Breast epithelium (tissue), 3 donors: Measurements from ENCODE around the gene ICAM5.

ENCODE experiments used
- POLR2A ChIP-seq: fragments of 450-650 bp; IDR thresholded peaks from one replicate; pipeline ENCODE4 v1.6.1; 2016; ENCODE audit warnings: antibody characterized with exemption, mild to moderate bottlenecking, moderate library complexity
- POLR2AphosphoS5 ChIP-seq, 3 donors: sonication (generic); formaldehyde crosslinking; IDR thresholded peaks; one replicate each; pipeline ENCODE4 v1.6.1; 2017; ENCODE audit warnings: antibody characterized with exemption in 3 of 3

DNA sequence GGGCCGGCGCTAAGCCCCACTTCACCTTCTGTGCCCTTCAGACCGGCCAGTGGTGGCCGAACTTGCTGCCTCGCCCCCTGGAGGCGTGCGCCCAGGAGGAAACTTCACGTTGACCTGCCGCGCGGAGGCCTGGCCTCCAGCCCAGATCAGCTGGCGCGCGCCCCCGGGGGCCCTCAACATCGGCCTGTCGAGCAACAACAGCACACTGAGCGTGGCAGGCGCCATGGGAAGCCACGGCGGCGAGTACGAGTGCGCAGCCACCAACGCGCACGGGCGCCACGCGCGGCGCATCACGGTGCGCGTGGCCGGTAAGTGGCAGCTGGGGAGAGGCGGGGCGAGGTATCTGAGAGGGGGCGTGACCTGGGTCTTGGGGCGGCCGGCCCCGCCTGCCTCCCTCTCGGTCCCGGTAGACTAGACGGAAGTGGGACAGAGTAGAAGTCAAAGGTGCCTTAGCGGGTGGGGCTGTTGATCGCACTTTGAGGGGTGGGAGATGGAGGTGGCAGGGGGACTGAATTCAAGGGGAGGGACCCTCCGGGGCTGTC, 5.6 kb downstream of the ICAM5 start:
- TF ChIP-seq POLR2A (no peak), POLR2AphosphoS5 (IDR thresholded peaks at IDR 0.05) (no peak)
